Activated CD8-positive, alpha-beta memory T cell treated with anti-CD3 and anti-CD28 coated beads, Interleukin-2, amount 10 ng/mL, durations not matched to agents 7 days and 5 days (primary cell): Measurements from ENCODE around the gene BCL2L1. TPM values are rescaled to one million over a fixed set of nuclear protein-coding genes. Genes with fewer than 3 reads are reported as not detected.
"Not testable (repeated sequence)": the region's sequence is repeated elsewhere in the genome, so short reads cannot be mapped to it uniquely, and the experiment has no call there.

Source experiments
- ATAC-seq: fragments of 150-1000 bp; cut with Tn5 transposase; one replicate; pipeline ENCODE4 v1.10.0; 2021; ENCODE audit warnings: moderate library complexity
- CTCF ChIA-PET: fragments of 350-600 bp; sonication (Branson Sonifier 250); formaldehyde crosslinking; loops from one replicate; lab custom pipeline; 2021; ENCODE audit warnings: antibody characterized with exemption; lab: Charles Lee
- DNase-seq: peaks from one replicate; pipeline ENCODE4 v3.0.0-alpha.2; 2020
- H3K27ac Mint-ChIP-seq: one replicate; pipeline ENCODE4 v1.8.0; 2021; ENCODE audit warnings: mild to moderate bottlenecking, mixed read lengths
- H3K27me3 Mint-ChIP-seq: one replicate; pipeline ENCODE4 v1.8.0; 2021; ENCODE audit warnings: mixed read lengths
- H3K36me3 Mint-ChIP-seq: one replicate; pipeline ENCODE4 v1.8.0; 2021; ENCODE audit warnings: mild to moderate bottlenecking, mixed read lengths
- H3K4me1 Mint-ChIP-seq: one replicate; pipeline ENCODE4 v1.8.0; 2021; ENCODE audit warnings: mixed read lengths
- H3K4me3 Mint-ChIP-seq: one replicate; pipeline ENCODE4 v1.8.0; 2021; ENCODE audit warnings: mild to moderate bottlenecking, moderate library complexity, mixed read lengths
- H3K9me3 Mint-ChIP-seq: one replicate; pipeline ENCODE4 v1.8.0; 2022; ENCODE audit warnings: low read depth, mixed read lengths
- total RNA-seq, 2 experiments: library from RNA; stranded (reverse); gene quantifications; one replicate each; pipeline ENCODE4 v1.2.3, GENCODE V29; 2021

The BCL2L1 gene
- total RNA-seq, 2 experiments from 2014 or later: 69.8 to 121 TPM

DNA sequence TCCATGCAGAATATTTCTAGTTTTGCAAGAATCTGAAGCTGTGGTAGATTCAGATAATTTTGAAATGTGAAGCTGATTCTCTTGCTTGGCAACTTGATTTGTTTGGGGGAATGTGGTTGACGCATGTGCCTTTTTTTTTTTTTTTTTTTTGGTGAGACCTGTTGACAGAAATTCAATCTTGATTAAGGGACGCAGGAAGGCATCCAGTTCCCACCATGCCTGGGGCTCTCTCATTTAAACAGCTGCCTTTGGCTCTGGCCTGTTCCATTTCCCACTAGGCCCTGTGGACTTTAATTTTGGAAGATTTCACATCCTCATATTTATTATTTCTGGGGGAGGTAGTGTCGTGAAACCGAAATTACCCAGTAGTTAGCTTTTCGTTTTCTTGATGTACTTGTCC, 25.0 kb upstream of the BCL2L1 start:
- Mint-ChIP-seq H3K4me3 (no peak overlapping the region), H3K36me3 (peaks cover 54% of the 10 kb centered on the region), H3K27ac (no peak overlapping the region), H3K9me3 (no peaks in the 10 kb centered on the region), H3K27me3 (no peaks in the 10 kb centered on the region), H3K4me1 (peaks cover 32% of the 10 kb centered on the region)
- DNase-seq (no peak), ATAC-seq (no peak)
- CTCF ChIA-PET: interaction anchor here (0.7 to 2.5 kb wide), 6 partner anchors 9 to 99 kb away, joined by 3 to 12 read pairs (median 6); partner anchors contain the start of gene TPX2

DNA sequence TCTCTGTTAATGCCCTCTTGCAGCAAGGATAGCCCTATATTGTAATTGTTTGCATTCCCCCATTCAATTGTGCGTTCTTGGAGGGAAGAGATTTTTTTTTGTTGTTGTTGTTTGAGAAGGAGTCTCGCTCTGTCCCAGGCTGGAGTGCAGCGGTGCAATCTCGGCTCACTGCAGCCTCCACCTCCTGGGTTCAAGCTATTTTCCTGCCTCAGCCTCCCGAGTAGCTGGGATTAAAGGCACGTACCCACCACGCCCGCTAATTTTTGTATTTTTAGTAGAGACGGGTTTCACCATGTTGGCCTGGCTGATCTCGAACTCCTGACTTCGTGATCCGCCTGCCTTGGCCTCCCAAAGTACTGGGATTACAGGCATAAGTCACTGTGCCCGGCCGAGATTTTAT, 24.4 kb upstream of the BCL2L1 start:
- H3K4me3 Mint-ChIP-seq, H3K9me3 Mint-ChIP-seq, H3K27me3 Mint-ChIP-seq, ATAC-seq, DNase-seq: not testable (repeated sequence)
- peak overlapping the region; percentile 0 for H3K27ac Mint-ChIP-seq
- peaks cover 54% of the 10 kb centered on the region for H3K36me3 Mint-ChIP-seq
- CTCF ChIA-PET: interaction anchor here (0.7 to 2.5 kb wide), 3 partner anchors 20 to 85 kb away, joined by 4 to 12 read pairs (median 9); no protein-coding TSS in a partner anchor
- peaks cover 34% of the 10 kb centered on the region for H3K4me1 Mint-ChIP-seq

DNA sequence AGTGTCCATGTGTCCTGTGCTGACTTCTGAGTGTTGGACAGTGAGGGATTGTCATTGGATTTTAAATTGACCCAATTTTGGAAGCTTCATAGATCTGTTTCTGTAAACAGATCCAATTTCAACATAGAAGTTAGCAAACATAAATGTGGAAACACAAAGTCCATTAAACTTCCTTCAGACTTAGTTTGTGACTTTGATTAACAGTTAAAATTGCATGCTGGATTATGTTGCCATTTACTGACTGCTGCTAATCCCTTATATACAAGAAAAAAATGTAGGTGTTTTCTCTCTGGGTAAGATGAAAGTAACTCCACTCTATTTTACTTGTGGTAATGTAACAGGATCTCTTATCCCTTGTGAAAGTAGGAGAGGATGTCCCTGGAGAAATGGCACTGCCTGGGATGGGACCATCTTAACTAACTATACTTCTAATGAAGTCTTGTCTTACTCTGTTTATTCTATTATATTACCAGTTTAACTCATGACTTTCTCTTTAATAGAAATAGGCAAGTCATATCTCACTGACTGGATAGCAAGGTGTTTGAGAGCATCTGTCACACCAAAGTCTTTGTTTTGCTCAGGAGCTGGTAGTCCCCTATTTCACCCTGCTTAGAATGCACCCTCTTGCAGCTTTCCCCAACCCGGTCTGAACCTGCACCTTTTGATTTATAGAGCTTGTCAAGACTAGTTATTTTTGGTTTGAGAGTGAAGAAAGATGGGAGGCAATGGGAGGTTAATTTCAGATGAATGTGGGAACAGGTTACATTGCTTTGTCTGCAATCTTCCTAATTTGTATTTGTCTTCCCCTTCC, 23.6 kb upstream of the BCL2L1 start:
- peaks cover 53% of the 10 kb centered on the region for H3K36me3 Mint-ChIP-seq
- CTCF ChIA-PET: interaction anchor here (0.8 to 0.9 kb wide), 2 partner anchors 58 to 84 kb away, joined by 3 read pairs; no protein-coding TSS in a partner anchor
- H3K9me3 Mint-ChIP-seq: no peaks in the 10 kb centered on the region
- no peak for ATAC-seq
- peaks cover 36% of the 10 kb centered on the region for H3K4me1 Mint-ChIP-seq
- no peak for DNase-seq
- no peak overlapping the region for H3K27ac Mint-ChIP-seq
- H3K27me3 Mint-ChIP-seq: no peaks in the 10 kb centered on the region
- no peak overlapping the region for H3K4me3 Mint-ChIP-seq

DNA sequence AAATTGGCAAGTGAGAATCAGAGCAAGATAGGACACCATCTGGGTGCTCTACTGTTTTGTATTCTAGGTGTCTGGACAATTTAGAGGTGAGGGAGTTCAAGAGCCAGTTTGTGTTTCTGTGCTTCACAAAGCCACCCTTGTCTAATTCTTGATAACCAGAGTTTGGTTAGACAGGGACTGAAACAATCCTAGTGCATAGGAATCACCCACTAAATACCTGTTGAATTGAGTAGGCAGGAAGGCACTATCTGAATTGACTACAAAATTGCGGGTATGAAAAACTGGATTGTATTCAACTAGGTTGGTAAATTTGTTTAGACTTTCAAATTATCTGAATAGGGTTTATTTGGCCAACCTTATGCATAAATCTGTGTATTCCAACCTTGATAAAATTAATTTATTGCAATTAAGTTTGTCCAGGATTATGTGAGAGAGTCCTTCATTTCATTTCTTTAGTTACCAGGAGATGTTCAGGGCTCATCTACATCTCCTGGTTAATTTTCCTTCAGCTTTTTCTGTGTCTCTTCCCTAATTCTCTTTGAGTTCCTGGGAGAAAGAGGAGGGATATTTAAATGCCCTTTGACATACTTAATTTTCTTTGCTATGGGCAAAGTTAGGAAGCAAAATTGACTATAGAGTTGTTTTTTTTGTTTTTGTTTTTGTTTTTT, 18.1 kb upstream of the BCL2L1 start:
- Mint-ChIP-seq H3K27ac (no peak overlapping the region), H3K27me3 (peaks cover 2% of the 10 kb centered on the region), H3K36me3 (peaks cover 23% of the 10 kb centered on the region), H3K9me3 (no peaks in the 10 kb centered on the region), H3K4me1 (peaks cover 17% of the 10 kb centered on the region), H3K4me3 (no peak overlapping the region)
- CTCF ChIA-PET: interaction anchor here (1.0 to 6.7 kb wide), 7 partner anchors 9 to 178 kb away, joined by 3 to 59 read pairs (median 3); partner anchors contain the start of gene BCL2L1
- ATAC-seq: no peak
- no peak for DNase-seq

DNA sequence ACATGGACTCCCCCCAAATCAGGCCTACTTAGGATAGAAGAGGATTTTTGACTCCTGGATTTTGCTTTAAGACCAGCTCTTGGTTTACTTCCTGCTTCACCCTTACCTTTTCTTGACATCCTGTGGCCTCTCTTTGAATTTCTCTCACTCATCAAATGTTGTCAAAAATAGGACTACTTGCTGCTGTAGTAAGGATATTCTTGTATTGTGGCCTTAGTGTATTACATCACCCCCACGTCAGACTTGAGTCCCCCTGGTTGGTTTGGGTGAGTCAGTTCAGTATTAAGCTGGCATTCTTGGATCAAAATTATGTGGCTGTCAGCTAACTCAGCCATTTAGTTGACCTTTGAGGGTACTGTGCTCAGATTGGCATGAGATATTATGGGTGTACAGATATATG, 17.5 kb upstream of the BCL2L1 start:
- Mint-ChIP-seq H3K4me1 (peaks cover 13% of the 10 kb centered on the region), H3K36me3 (peaks cover 20% of the 10 kb centered on the region), H3K9me3 (no peaks in the 10 kb centered on the region), H3K4me3 (no peak overlapping the region), H3K27me3 (peaks cover 2% of the 10 kb centered on the region), H3K27ac (no peak overlapping the region)
- peak; percentile 52 for ATAC-seq
- CTCF ChIA-PET: interaction anchor here (1.0 to 6.7 kb wide), 8 partner anchors 8 to 178 kb away, joined by 3 to 59 read pairs (median 4); partner anchors contain the start of gene BCL2L1
- peak; percentile 59 for DNase-seq

DNA sequence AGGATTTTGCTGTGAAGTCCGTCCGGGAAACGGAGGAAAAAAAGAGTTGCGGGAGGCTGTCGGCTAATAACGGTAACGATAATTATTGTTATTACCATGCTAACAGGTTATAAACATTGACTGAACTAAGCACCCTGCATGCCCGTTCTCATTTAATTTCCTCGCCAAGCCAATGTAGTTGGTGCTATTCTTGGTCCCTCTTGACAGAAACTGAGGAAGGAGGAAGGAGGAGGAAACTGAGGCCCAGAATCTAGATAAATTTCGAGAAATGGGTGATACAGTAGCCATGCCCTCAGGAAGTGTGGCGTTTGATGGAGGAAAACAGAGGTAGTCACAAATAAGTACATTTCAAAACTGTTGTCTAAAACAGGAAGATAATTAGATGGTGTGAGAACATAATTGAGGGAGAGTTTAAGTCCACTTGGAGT, 16.9 kb upstream of the BCL2L1 start:
- no peaks in the 10 kb centered on the region for H3K9me3 Mint-ChIP-seq
- H3K36me3 Mint-ChIP-seq: peaks cover 15% of the 10 kb centered on the region
- ATAC-seq: peak; percentile 5

DNA sequence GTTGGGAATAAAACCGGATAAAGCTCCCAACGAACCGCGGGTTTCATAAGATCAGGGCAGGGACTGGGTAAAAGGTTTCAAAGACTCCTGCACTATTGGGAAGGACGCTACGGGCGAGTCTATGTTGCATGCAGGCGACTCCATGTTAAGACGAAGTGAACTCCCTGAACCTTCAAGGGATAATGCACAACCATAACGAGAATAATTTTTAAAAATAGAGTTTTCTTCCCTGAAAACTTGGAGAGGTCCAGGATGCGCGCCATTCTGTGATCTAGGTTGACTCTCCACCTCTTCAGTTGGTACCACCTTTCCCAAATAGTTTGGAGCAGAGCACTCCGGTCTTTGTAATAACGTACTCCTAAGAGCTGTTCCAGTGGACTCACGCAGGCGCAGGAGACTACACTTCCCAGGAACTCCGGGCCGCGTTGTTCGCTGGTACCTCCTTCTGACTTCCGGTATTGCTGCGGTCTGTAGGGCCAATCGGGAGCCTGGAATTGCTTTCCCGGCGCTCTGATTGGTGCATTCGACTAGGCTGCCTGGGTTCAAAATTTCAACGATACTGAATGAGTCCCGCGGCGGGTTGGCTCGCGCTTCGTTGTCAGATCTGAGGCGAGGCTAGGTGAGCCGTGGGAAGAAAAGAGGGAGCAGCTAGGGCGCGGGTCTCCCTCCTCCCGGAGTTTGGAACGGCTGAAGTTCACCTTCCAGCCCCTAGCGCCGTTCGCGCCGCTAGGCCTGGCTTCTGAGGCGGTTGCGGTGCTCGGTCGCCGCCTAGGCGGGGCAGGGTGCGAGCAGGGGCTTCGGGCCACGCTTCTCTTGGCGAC, 16.3 kb upstream of the BCL2L1 start, which contains the start of gene TPX2:
TSS of gene TPX2 (plus strand) at position 562 of the 821 bp plus-strand sequence. CDS start 18,187 bp downstream, outside the sequence.
- peaks cover 12% of the 10 kb centered on the region for H3K36me3 Mint-ChIP-seq
- H3K9me3 Mint-ChIP-seq: no peaks in the 10 kb centered on the region
- H3K4me1 Mint-ChIP-seq: peaks cover 10% of the 10 kb centered on the region
- DNase-seq: peak; percentile 91
- no peak within 1 kb of the TSS for H3K27ac Mint-ChIP-seq
- CTCF ChIA-PET: interaction anchor here (1.0 to 6.7 kb wide), 11 partner anchors 9 to 179 kb away, joined by 3 to 59 read pairs (median 6); partner anchors contain the start of gene BCL2L1
- peaks cover 5% of the 10 kb centered on the region for H3K27me3 Mint-ChIP-seq
- peak; percentile 93 for ATAC-seq
- no peak within 1 kb of the TSS for H3K4me3 Mint-ChIP-seq

More for the DNA sequence above, 16.9 kb upstream of the BCL2L1 start:
- DNase-seq: no peak
- peaks cover 5% of the 10 kb centered on the region for H3K27me3 Mint-ChIP-seq
- H3K4me3 Mint-ChIP-seq: no peak overlapping the region
- peaks cover 12% of the 10 kb centered on the region for H3K4me1 Mint-ChIP-seq
- no peak overlapping the region for H3K27ac Mint-ChIP-seq
- CTCF ChIA-PET: interaction anchor here (1.0 to 6.7 kb wide), 10 partner anchors 8 to 180 kb away, joined by 3 to 59 read pairs (median 6); partner anchors contain the start of gene BCL2L1

DNA sequence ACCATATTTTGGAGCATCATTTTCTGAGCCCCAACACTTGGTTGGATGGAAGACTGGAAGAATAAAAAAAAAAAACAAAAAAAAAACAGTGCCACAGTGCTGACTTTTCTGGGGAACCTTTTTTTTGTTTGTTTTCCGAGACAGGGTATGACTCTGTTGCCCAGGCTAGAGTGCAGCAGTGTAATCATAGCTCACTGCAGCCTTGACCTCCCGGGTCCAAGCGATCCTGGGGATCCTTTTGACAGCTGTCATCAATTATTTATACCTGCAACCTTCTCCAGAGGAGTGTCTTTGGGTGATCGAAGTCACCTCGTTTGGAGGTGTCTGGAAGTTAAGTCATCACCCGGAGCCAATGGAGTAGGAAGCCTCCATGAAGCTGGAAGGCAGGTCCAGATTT, 8.7 kb upstream of the BCL2L1 start:
- H3K27me3 Mint-ChIP-seq: peaks cover 7% of the 10 kb centered on the region
- ATAC-seq (no peak), DNase-seq (no peak)
- no peaks in the 10 kb centered on the region for H3K36me3 Mint-ChIP-seq
- H3K4me3 Mint-ChIP-seq: no peak overlapping the region
- no peak overlapping the region for H3K27ac Mint-ChIP-seq
- peaks cover 5% of the 10 kb centered on the region for H3K4me1 Mint-ChIP-seq
- no peaks in the 10 kb centered on the region for H3K9me3 Mint-ChIP-seq
- CTCF ChIA-PET: interaction anchor here (1.2 to 2.0 kb wide), 2 partner anchors 17 to 69 kb away, joined by 7 read pairs; no protein-coding TSS in a partner anchor

DNA sequence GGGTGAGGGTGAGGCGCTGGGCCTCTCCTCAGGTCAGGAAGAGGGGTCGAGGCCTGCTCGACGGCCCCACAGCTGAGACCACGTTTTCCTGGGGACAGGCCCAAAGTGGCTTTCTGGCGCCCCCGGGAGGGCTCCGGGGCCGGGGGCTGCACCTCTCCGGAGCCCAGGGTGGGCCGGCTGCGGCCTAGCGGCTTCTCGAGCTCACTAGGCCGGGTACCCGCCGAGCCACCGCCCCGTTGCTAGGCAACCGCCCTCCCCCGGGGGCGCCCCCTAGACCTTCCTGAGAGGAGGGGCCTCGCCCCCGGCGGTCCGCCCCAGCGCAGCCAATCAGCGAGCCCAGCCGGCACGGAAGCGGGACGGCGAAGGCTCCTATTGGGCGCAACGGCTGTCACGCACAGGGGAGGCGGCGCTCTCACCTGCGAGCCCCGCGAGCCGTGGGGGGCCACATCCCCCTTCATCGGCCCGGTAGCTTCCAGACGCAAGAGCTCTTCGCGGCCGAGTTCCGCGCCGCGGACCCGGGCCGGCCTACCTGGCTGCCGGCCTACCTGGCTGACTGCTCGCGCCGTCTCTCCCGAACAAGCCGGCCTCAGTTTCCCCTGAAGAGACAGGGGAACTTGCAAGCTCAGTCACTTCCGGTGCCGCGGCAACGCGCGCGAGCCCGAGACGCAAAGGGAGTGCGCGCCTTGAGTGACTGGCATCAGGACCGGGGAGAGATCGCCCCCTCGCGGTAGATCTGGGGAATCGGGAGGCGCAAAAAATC, 831 bp upstream of the BCL2L1 start:
- Mint-ChIP-seq H3K27me3 (no peaks in the 10 kb centered on the region), H3K4me1 (peaks cover 30% of the 10 kb centered on the region), H3K9me3 (no peaks in the 10 kb centered on the region), H3K36me3 (peaks cover 38% of the 10 kb centered on the region), H3K4me3 (peak overlapping the region; percentile 90), H3K27ac (peak overlapping the region; percentile 97)
- DNase-seq (peak; percentile 99), ATAC-seq (peak; percentile 91)
- CTCF ChIA-PET: interaction anchor here (0.6 to 22.3 kb wide), 41 partner anchors 9 to 386 kb away, joined by 3 to 685 read pairs (median 7); partner anchors contain the start of genes ID1, TM9SF4 and TPX2

DNA sequence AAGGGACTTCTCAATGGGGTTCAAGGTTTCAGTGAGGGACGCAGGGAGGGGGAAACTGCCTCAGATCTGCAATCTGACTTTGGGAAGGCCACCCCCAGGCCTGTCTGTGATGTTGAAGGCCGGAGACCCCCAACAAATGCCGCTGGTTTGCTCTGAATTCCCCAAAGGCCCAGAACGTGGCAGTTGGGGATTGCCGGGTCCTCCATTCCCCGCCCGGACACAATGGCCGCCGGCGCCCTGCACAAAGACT, 326 bp upstream of the BCL2L1 start:
- H3K36me3 Mint-ChIP-seq: peaks cover 39% of the 10 kb centered on the region
- H3K9me3 Mint-ChIP-seq: no peaks in the 10 kb centered on the region
- H3K27ac Mint-ChIP-seq: peak overlapping the region; percentile 97
- CTCF ChIA-PET: interaction anchor here (0.7 to 22.3 kb wide), 25 partner anchors 11 to 387 kb away, joined by 3 to 685 read pairs (median 12); partner anchors contain the start of genes ID1, TM9SF4 and TPX2
- DNase-seq (no peak), ATAC-seq (no peak)
- H3K4me3 Mint-ChIP-seq: peak overlapping the region; percentile 90
- H3K4me1 Mint-ChIP-seq: peaks cover 30% of the 10 kb centered on the region
- no peaks in the 10 kb centered on the region for H3K27me3 Mint-ChIP-seq

DNA sequence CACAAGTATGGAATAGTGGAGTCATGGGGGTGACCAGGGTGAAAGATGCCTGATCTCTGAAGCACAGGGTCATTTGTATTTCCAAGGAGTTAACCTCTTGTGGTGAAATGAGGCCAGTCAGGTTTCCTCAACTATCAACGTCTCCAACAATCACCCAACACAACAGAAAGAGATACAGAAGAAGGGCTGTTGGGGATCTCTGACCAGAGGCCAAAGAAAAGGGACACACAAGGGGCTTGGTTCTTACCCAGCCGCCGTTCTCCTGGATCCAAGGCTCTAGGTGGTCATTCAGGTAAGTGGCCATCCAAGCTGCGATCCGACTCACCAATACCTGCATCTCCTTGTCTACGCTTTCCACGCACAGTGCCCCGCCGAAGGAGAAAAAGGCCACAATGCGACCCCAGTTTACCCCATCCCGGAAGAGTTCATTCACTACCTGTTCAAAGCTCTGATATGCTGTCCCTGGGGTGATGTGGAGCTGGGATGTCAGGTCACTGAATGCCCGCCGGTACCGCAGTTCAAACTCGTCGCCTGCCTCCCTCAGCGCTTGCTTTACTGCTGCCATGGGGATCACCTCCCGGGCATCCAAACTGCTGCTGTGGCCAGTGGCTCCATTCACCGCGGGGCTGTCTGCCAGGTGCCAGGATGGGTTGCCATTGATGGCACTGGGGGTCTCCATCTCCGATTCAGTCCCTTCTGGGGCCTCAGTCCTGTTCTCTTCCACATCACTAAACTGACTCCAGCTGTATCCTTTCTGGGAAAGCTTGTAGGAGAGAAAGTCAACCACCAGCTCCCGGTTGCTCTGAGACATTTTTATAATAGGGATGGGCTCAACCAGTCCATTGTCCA, 1.0 kb downstream of the BCL2L1 start:
- H3K27ac Mint-ChIP-seq: peak overlapping the region; percentile 97
- H3K36me3 Mint-ChIP-seq: peaks cover 51% of the 10 kb centered on the region
- peak overlapping the region; percentile 90 for H3K4me3 Mint-ChIP-seq
- CTCF ChIA-PET: interaction anchor here (0.6 to 22.3 kb wide), 11 partner anchors 9 to 119 kb away, joined by 3 to 685 read pairs (median 38); no protein-coding TSS in a partner anchor
- no peaks in the 10 kb centered on the region for H3K9me3 Mint-ChIP-seq
- peak; percentile 56 for DNase-seq
- ATAC-seq: no peak
- H3K4me1 Mint-ChIP-seq: peaks cover 41% of the 10 kb centered on the region
- H3K27me3 Mint-ChIP-seq: no peaks in the 10 kb centered on the region
